Testis (tissue), 3 donors: ENCODE results near the gene IRX2. TPM values are rescaled to one million over a fixed set of nuclear protein-coding genes. Genes with fewer than 3 reads are reported as not detected.

Experiments
- DNase-seq: peaks from one replicate; pipeline ENCODE4 v3.0.0-alpha.2; 2019
- H3K27ac ChIP-seq, 2 donors: fragments of 200-600 bp; sonication (generic); one replicate each; pipeline ENCODE4 v1.5.1; 2019
- H3K27me3 ChIP-seq: fragments of 200-600 bp; sonication (generic); one replicate; pipeline ENCODE4 v1.5.1; 2019
- H3K36me3 ChIP-seq: fragments of 200-600 bp; sonication (generic); one replicate; pipeline ENCODE4 v1.5.1; 2017; ENCODE audit warnings: low read depth; ENCODE audit errors: missing control alignments
- H3K4me1 ChIP-seq: fragments of 200-600 bp; sonication (generic); one replicate; pipeline ENCODE4 v1.5.1; 2019
- H3K4me3 ChIP-seq, 2 donors: fragments of 200-600 bp; sonication (generic); one replicate each; pipeline ENCODE4 v1.5.1; 2017 to 2019
- H3K9me3 ChIP-seq: fragments of 200-600 bp; sonication (generic); one replicate; pipeline ENCODE4 v1.5.1; 2017
- CTCF ChIP-seq, 3 experiments: fragments of 450-650 bp in 2 of 3; fragments of 200-600 bp in 1 of 3; sonication (generic) in 1 of 3; IDR thresholded peaks; one replicate each; pipeline ENCODE4 v1.5.1; 2016 to 2019; ENCODE audit warnings: antibody characterized with exemption in 3 of 3, mild to moderate bottlenecking in 2 of 3, moderate library complexity in 1 of 3
- POLR2A ChIP-seq: fragments of 450-650 bp; IDR thresholded peaks from one replicate; pipeline ENCODE4 v1.6.1; 2017; ENCODE audit warnings: antibody characterized with exemption, mild to moderate bottlenecking, moderate library complexity
- WGBS, 2 donors: methylation state at CpG; one replicate each; pipeline ENCODE4 v1.1.5; 2018; 5-methylcytosine and 5-hydroxymethylcytosine counted together
- intact Hi-C: fragments of 100-400 bp; cut with DNase I; formaldehyde crosslinking; loops from one replicate; pipeline ENCODE4 v1.15.1; 2023; ENCODE audit warnings: low total_unique reads
- polyA plus RNA-seq: library from polyadenylated mRNA; stranded (reverse); fragments of 350-450 nt; fragmentation: Illumina TruSeq; extraction: RNeasy Lipid Tissue Mini Kit (QIAGEN cat#74804); gene quantifications from one replicate; pipeline ENCODE4 v1.2.3, GENCODE V29; 2014; ENCODE audit warnings: low read depth, low replicate concordance; ENCODE audit not compliant: insufficient read depth
- total RNA-seq, 2 donors: library from RNA; depleted of rRNA; stranded (reverse); fragments of >200 nt; gene quantifications; one replicate each; pipeline ENCODE4 v1.2.3, GENCODE V29; 2016

Gene IRX2
- total and polyA plus RNA-seq, 3 donors from 2014 or later, result 2.8 to 15.1 (median 9.1) TPM

DNA sequence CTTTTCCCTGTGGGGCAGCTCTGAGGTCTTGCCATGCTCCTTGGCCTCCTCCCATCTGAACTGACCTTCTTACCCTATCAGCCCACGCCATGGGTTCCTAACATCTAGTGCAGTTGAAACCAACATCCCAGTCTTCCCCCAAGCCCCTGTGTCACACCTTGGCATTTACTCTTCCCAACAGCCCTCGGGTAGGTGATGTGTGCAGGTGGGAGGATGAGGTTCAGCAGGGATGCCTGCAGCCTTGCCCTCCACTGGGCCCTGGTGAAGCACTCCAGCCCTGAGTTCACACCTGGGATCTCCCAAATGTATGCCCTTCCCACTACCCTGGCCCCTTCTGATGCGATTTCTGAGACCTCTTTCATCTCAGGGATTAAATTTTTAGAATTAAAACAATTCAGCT is 15.5 kb downstream of the IRX2 start:
- 78 to 83% methylated on average over 3 of the region's 3 CpGs for WGBS, 2 donors
- H3K4me1 ChIP-seq, result no peaks in the 10 kb centered on the region

GRCh38 chr5:2732850-2733249 is 18.6 kb downstream of the IRX2 start:
- WGBS, 2 donors, result 50 to 66% methylated on average over 2 to 3 of the region's 3 CpGs
- Histone ChIP-seq H3K27ac (no peak overlapping the region), H3K4me1 (no peaks in the 10 kb centered on the region), H3K4me3 (no peak overlapping the region), H3K27me3 (no peaks in the 10 kb centered on the region), H3K36me3 (no peaks in the 10 kb centered on the region), H3K9me3 (no peaks in the 10 kb centered on the region)
- no peak for DNase-seq
- TF ChIP-seq CTCF (IDR thresholded peaks at IDR 0.05) (no peak), POLR2A (no peak)
- intact Hi-C loops, result no loop called here

More for the DNA sequence above, 15.5 kb downstream of the IRX2 start:
- Histone ChIP-seq H3K4me3 (no peak overlapping the region), H3K9me3 (no peaks in the 10 kb centered on the region), H3K36me3 (no peaks in the 10 kb centered on the region), H3K27ac (no peak overlapping the region), H3K27me3 (no peaks in the 10 kb centered on the region)
- TF ChIP-seq POLR2A (no peak), CTCF (IDR thresholded peaks at IDR 0.05) (no peak)
- DNase-seq, result no peak
- intact Hi-C loops, result no loop called here

GRCh38 chr5:2732004-2732403 is 19.5 kb downstream of the IRX2 start:
- Histone ChIP-seq H3K36me3 (no peaks in the 10 kb centered on the region), H3K4me3 (no peak overlapping the region), H3K4me1 (no peaks in the 10 kb centered on the region), H3K9me3 (no peaks in the 10 kb centered on the region), H3K27ac (no peak overlapping the region), H3K27me3 (no peaks in the 10 kb centered on the region)
- WGBS, 2 donors, result 82 to 88% methylated on average over 4 of the region's 4 CpGs
- TF ChIP-seq CTCF (IDR thresholded peaks at IDR 0.05) (no peak), POLR2A (no peak)
- no peak for DNase-seq
- intact Hi-C loops, result no loop called here

DNA sequence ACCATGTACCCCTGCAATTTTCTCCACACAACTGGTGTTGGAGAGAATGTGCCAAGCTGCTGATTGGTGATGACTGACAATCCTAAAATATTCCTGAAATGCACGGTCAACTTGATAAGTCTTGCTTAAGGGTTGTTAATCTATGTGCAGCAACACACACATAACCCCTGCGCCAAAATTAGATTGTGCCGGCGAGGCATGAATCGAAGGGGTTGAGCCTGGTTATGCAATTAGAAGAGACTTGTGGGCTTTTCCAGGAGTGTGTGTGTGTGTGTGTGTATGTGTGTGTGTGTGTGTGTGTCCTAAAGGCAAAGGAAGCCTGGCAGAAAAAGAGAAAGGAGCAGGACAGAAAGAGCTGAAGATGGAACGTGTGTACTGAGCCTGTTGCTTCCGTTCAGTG is 22.3 kb downstream of the IRX2 start:
- H3K27me3 ChIP-seq, result no peaks in the 10 kb centered on the region
- H3K4me3 ChIP-seq, result no peak overlapping the region
- WGBS, 2 donors, result 68 to 70% methylated on average over 7 of the region's 7 CpGs
- intact Hi-C loops, result no loop called here
- no peaks in the 10 kb centered on the region for H3K9me3 ChIP-seq
- no peaks in the 10 kb centered on the region for H3K4me1 ChIP-seq
- DNase-seq, result no peak
- H3K36me3 ChIP-seq, result no peaks in the 10 kb centered on the region
- no peak overlapping the region for H3K27ac ChIP-seq
- no peak for TF ChIP-seq POLR2A
- TF ChIP-seq CTCF (IDR thresholded peaks at IDR 0.05), result no peak

DNA sequence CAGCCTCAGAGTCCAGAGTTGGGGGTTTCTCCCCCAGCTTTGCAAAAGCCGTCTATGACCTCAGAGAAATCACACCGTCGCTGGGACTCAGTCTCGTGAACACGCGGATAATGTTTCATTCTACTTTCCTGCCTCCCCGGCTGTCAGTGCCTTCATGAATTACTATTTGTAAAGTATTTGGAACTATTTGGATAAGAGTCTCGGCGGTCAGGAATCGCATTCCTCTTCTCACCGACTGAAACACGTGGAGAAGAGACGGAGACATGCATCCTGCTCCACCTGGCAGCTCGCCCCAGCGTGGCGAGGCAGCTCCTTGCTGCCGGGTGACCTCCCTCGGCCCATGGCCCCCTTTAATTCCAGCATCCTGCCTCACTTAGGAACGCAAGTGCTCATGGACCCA is 23.9 kb downstream of the IRX2 start:
- TF ChIP-seq POLR2A (no peak), CTCF (IDR thresholded peaks at IDR 0.05) (no peak)
- 17 to 19% methylated on average over 19 of the region's 19 CpGs for WGBS, 2 donors
- no peaks in the 10 kb centered on the region for H3K27me3 ChIP-seq

More for the DNA sequence above, 23.9 kb downstream of the IRX2 start:
- Histone ChIP-seq H3K4me3 (no peak overlapping the region), H3K9me3 (no peaks in the 10 kb centered on the region), H3K4me1 (no peaks in the 10 kb centered on the region), H3K36me3 (no peaks in the 10 kb centered on the region), H3K27ac (no peak overlapping the region)
- intact Hi-C loops, result no loop called here
- DNase-seq, result no peak
